Measurements from ENCODE around the gene TOM1L2.

TOM1L2 gene

GRCh38 chr17:17801800-17802481, 170.3 kb downstream of the TOM1L2 start:
- no peak for DNase-seq (ENCODE audit: low read depth)
- no peak overlapping the region for H3K4me3 ChIP-seq (ENCODE audit: control insufficient read depth, low read depth, low read length)
- no peak for TF ChIP-seq CTCF (IDR thresholded peaks at IDR 0.05; ENCODE audit: control insufficient read depth, insufficient read depth, low read depth, low read length, missing control alignments)

GRCh38 chr17:17800504-17801021, 171.6 kb downstream of the TOM1L2 start:
- no peak for TF ChIP-seq CTCF (IDR thresholded peaks at IDR 0.05; ENCODE audit: control insufficient read depth, insufficient read depth, low read depth, low read length, missing control alignments)
- DNase-seq (ENCODE audit: low read depth) = no peak
- no peak overlapping the region for H3K4me3 ChIP-seq (ENCODE audit: control insufficient read depth, low read depth, low read length)

GRCh38 chr17:17798573-17799255, 173.5 kb downstream of the TOM1L2 start:
- DNase-seq (ENCODE audit: low read depth) = no peak
- H3K4me3 ChIP-seq (ENCODE audit: control insufficient read depth, low read depth, low read length) = no peak overlapping the region
- TF ChIP-seq CTCF (IDR thresholded peaks at IDR 0.05; ENCODE audit: control insufficient read depth, insufficient read depth, low read depth, low read length, missing control alignments) = no peak

- DNase-seq (ENCODE audit: low read depth) = no peak
- H3K4me3 ChIP-seq (ENCODE audit: control insufficient read depth, low read depth, low read length) = no peak overlapping the region
Measured at GRCh38 chr17:17798010-17798556, 174.1 kb downstream of the TOM1L2 start.

GRCh38 chr17:17797119-17797809, 174.9 kb downstream of the TOM1L2 start:
- no peak overlapping the region for H3K4me3 ChIP-seq (ENCODE audit: control insufficient read depth, low read depth, low read length)
- TF ChIP-seq CTCF (IDR thresholded peaks at IDR 0.05; ENCODE audit: control insufficient read depth, insufficient read depth, low read depth, low read length, missing control alignments) = no peak
- DNase-seq (ENCODE audit: low read depth) = no peak

More at GRCh38 chr17:17798010-17798556, 174.1 kb downstream of the TOM1L2 start:
- TF ChIP-seq CTCF (IDR thresholded peaks at IDR 0.05; ENCODE audit: control insufficient read depth, insufficient read depth, low read depth, low read length, missing control alignments) = no peak

- no peak overlapping the region for H3K4me3 ChIP-seq (ENCODE audit: control insufficient read depth, low read depth, low read length)
- no peak for DNase-seq (ENCODE audit: low read depth)
- TF ChIP-seq CTCF (IDR thresholded peaks at IDR 0.05; ENCODE audit: control insufficient read depth, insufficient read depth, low read depth, low read length, missing control alignments) = no peak
Measured at GRCh38 chr17:17796787-17797061, 175.5 kb downstream of the TOM1L2 start.
